ENCODE measurements around the gene WNT1.
A peak's percentile ranks its signal among the peaks of the same experiment; 100 is the strongest.

DNA sequence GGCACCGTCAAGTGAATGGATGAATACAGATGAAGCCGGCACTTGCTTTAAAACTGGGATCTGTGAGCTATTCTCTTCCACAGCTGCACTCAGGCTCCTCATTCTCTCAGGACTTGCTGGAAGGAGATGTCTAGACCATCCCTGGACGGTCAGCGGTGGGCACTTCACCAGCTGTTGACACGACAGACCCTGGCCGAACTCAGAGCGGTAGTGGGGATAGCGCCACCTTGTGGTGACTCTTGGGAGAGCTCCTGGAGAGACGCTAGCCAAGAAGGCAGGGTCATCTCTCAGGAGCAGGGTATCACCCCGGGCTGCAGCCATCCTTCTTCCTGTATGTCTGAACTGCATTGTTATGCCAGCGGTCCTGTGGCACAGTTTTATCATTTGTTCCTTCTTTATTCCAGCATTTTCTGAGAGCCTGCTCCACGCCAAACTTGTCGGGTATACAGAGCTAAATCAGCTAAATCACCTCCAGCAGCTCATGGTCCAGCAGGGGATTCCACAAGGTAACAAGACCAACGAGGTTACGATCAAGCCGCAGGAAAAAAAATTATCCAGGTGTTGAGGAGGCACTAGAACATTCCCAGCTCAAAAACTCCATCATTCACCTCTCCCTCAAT is 10.0 kb downstream of the WNT1 start:
- TF ChIP-seq, protein P1, sequence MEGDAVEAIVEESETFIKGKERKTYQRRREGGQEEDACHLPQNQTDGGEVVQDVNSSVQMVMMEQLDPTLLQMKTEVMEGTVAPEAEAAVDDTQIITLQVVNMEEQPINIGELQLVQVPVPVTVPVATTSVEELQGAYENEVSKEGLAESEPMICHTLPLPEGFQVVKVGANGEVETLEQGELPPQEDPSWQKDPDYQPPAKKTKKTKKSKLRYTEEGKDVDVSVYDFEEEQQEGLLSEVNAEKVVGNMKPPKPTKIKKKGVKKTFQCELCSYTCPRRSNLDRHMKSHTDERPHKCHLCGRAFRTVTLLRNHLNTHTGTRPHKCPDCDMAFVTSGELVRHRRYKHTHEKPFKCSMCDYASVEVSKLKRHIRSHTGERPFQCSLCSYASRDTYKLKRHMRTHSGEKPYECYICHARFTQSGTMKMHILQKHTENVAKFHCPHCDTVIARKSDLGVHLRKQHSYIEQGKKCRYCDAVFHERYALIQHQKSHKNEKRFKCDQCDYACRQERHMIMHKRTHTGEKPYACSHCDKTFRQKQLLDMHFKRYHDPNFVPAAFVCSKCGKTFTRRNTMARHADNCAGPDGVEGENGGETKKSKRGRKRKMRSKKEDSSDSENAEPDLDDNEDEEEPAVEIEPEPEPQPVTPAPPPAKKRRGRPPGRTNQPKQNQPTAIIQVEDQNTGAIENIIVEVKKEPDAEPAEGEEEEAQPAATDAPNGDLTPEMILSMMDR (IDR thresholded peaks at IDR 0.05; ENCODE audit: extremely low read depth in 1 of 2, insufficient read depth in 1 of 2, low read depth in 1 of 2, low read length in 2 of 2): peak; percentile 92 to 93
- TF ChIP-seq EZH2 (IDR thresholded peaks at IDR 0.05; ENCODE audit: borderline replicate concordance, low read depth, low read length, severe bottlenecking) (no peak), POLR2A (IDR thresholded peaks at IDR 0.05; ENCODE audit: low read depth, low read length) (no peak), POLR2AphosphoS5 (IDR thresholded peaks at IDR 0.05; ENCODE audit: insufficient read depth, low read depth, low read length) (no peak), FOS (IDR thresholded peaks at IDR 0.05; ENCODE audit: borderline replicate concordance, insufficient read depth, low read length) (no peak), JUN (IDR thresholded peaks at IDR 0.05; ENCODE audit: borderline replicate concordance, insufficient read depth, insufficient read length, low read depth) (no peak), MYC (IDR thresholded peaks at IDR 0.05; ENCODE audit: low read depth, low read length) (no peak), GATA2 (IDR thresholded peaks at IDR 0.05; ENCODE audit: insufficient read depth, insufficient read length, low read depth, low read length) (no peak)
- TF ChIP-seq, protein P2, sequence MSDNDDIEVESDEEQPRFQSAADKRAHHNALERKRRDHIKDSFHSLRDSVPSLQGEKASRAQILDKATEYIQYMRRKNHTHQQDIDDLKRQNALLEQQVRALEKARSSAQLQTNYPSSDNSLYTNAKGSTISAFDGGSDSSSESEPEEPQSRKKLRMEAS (IDR thresholded peaks at IDR 0.05; ENCODE audit: insufficient read depth, insufficient read length): no peak

Data from endothelial cell of umbilical vein (primary cell).